ENCODE data around the gene PSPN.
"Not testable (repeated sequence)": the region's sequence is repeated elsewhere in the genome, so short reads cannot be mapped to it uniquely, and the experiment has no call there.

PSPN gene

GRCh38 chr19:6350688-6351087 is 25.0 kb downstream of the PSPN start:
- H3K4me3 ChIP-seq (ENCODE audit: low read depth, low read length) = no peak overlapping the region
- in situ Hi-C loops (cut with HindIII; ENCODE audit: low sequenced_read_pairs) = no loop called here
- no peak for TF ChIP-seq CTCF (IDR thresholded peaks at IDR 0.05; ENCODE audit: low read depth, low read length)
- no peak for DNase-seq (ENCODE audit: low read depth, low spot score)

GRCh38 chr19:6349271-6349670 is 26.5 kb downstream of the PSPN start:
- in situ Hi-C loops (cut with HindIII; ENCODE audit: low sequenced_read_pairs); H3K4me3 ChIP-seq (ENCODE audit: low read depth, low read length); DNase-seq (ENCODE audit: low read depth, low spot score): not testable (repeated sequence)

- no peak overlapping the region for H3K4me3 ChIP-seq (ENCODE audit: low read depth, low read length)
- in situ Hi-C loops (cut with HindIII; ENCODE audit: low sequenced_read_pairs) = no loop called here
- no peak for TF ChIP-seq CTCF (IDR thresholded peaks at IDR 0.05; ENCODE audit: low read depth, low read length)
- no peak for DNase-seq (ENCODE audit: low read depth, low spot score)
These were observed 32.3 kb downstream of the PSPN start for GRCh38 chr19:6343462-6343861.

- no peak for TF ChIP-seq CTCF (IDR thresholded peaks at IDR 0.05; ENCODE audit: low read depth, low read length)
- DNase-seq (ENCODE audit: low read depth, low spot score) = no peak
- in situ Hi-C loops (cut with HindIII; ENCODE audit: low sequenced_read_pairs) = no loop called here
These were observed 35.1 kb downstream of the PSPN start for GRCh38 chr19:6340493-6341201.

GRCh38 chr19:6334490-6335285 is 41.0 kb downstream of the PSPN start:
- no peak for DNase-seq (ENCODE audit: low read depth, low spot score)
- H3K4me3 ChIP-seq (ENCODE audit: low read depth, low read length) = no peak overlapping the region
- in situ Hi-C loops (cut with HindIII; ENCODE audit: low sequenced_read_pairs) = no loop called here
- TF ChIP-seq CTCF (IDR thresholded peaks at IDR 0.05; ENCODE audit: low read depth, low read length) = no peak

More at GRCh38 chr19:6340493-6341201, 35.1 kb downstream of the PSPN start:
- no peak overlapping the region for H3K4me3 ChIP-seq (ENCODE audit: low read depth, low read length)

- no peak within 1 kb of the TSS for H3K4me3 ChIP-seq (ENCODE audit: low read depth, low read length)
- in situ Hi-C loops (cut with HindIII; ENCODE audit: low sequenced_read_pairs) = no loop called here
- TF ChIP-seq CTCF (IDR thresholded peaks at IDR 0.05; ENCODE audit: low read depth, low read length) = no peak
- DNase-seq (ENCODE audit: low read depth, low spot score) = no peak
These were observed 42.3 kb downstream of the PSPN start, which contains the start of gene ACER1 for GRCh38 chr19:6333439-6333838. ACER1 (minus strand) TSS chr19:6333612; CDS start chr19:6333551, 61 bp downstream.

GRCh38 chr19:6326815-6327214 is 48.9 kb downstream of the PSPN start:
- in situ Hi-C loops (cut with HindIII; ENCODE audit: low sequenced_read_pairs) = no loop called here
- TF ChIP-seq CTCF (IDR thresholded peaks at IDR 0.05; ENCODE audit: low read depth, low read length) = no peak
- H3K4me3 ChIP-seq (ENCODE audit: low read depth, low read length) = no peak overlapping the region
- DNase-seq (ENCODE audit: low read depth, low spot score) = no peak

Measured in astrocyte of the spinal cord (primary cell).